Right lobe of liver (tissue), 6 donors: ENCODE measurements around the gene RBM19. TPM values are rescaled to one million over a fixed set of nuclear protein-coding genes. Genes with fewer than 3 reads are reported as not detected.

Source experiments
- ATAC-seq, 4 donors: fragments of 200-7000 bp; cut with Tn5 transposase; one replicate each; pipeline ENCODE4 v1.9.1; 2020; ENCODE audit warnings: mild to moderate bottlenecking in 4 of 4, moderate library complexity in 4 of 4
- DNase-seq, 3 donors: peaks; one replicate each; pipeline ENCODE4 v3.0.0-alpha.2; 2020
- H3K27ac ChIP-seq, 3 donors: fragments of 200-600 bp; one replicate each; pipeline ENCODE4 v1.8.0; 2022
- H3K27me3 ChIP-seq, 2 donors: fragments of 200-600 bp; one replicate each; pipeline ENCODE4 v1.8.0; 2022
- H3K36me3 ChIP-seq, 4 donors: fragments of 200-600 bp; sonication (generic) in 1 of 4; one replicate each; pipeline versions ENCODE4 v1.5.1 to v1.8.0; 2017 to 2022; ENCODE audit warnings: control low read depth in 1 of 4
- H3K4me1 ChIP-seq, 4 donors: fragments of 200-600 bp; sonication (generic) in 1 of 4; one replicate each; pipeline versions ENCODE4 v1.5.1 to v1.8.0; 2017 to 2022; ENCODE audit warnings: control low read depth in 1 of 4
- H3K4me3 ChIP-seq, 3 donors: fragments of 200-600 bp; one replicate each; pipeline ENCODE4 v1.8.0; 2022
- H3K9me3 ChIP-seq, 4 donors: fragments of 200-600 bp; sonication (generic) in 1 of 4; one replicate each; pipeline versions ENCODE4 v1.5.1 to v1.8.0; 2017 to 2022; ENCODE audit warnings: control low read depth in 1 of 4
- POLR2A ChIP-seq: fragments of 450-650 bp; IDR thresholded peaks from one replicate; pipeline ENCODE4 v1.6.1; 2017; ENCODE audit warnings: antibody characterized with exemption, mild to moderate bottlenecking
- WGBS: methylation state at CpG from one replicate; pipeline ENCODE4 v1.1.6; 2018; ENCODE audit warnings: low coverage, low lambda C conversion rate; ENCODE audit not compliant: insufficient coverage; ENCODE audit errors: missing lambda C conversion rate; 5-methylcytosine and 5-hydroxymethylcytosine counted together
- intact Hi-C, 2 donors: fragments of 100-400 bp; cut with DNase I; formaldehyde crosslinking; loops; one replicate each; pipeline versions ENCODE4 v1.11.2 to v1.14.1; 2022
- total RNA-seq, 6 experiments: library from RNA; depleted of rRNA in 2 of 6; stranded (reverse); fragments of >200 nt in 2 of 6; fragmentation: NEBNext Ultra II Directional in 3 of 6; extraction: Animal tissue kit (Norgen Biotek cat#: 25700) in 3 of 6; gene quantifications; one replicate each; pipeline versions ENCODE4 v1.1.0 to v1.2.4, GENCODE V29; 2016 to 2023
- TF ChIP-seq, protein P1 (sequence below), 4 donors: fragments of 200-600 bp in 3 of 4; fragments of 450-650 bp in 1 of 4; IDR thresholded peaks; one replicate each; pipeline versions ENCODE4 v1.5.1 to v1.8.0; 2016 to 2022; ENCODE audit warnings: antibody characterized with exemption in 4 of 4, mild to moderate bottlenecking in 2 of 4
- donor health status: DM: no; HTN: yes; CAD: no.
- donor health status: DM: no; HTN: no; CAD: no.
- donor health status: DM: no; HTN: no; CAD: no.
- donor health status: DM: no; HTN: yes; CAD: no.
- donor health status: DM: no; HTN: yes; CAD: no.

RBM19 gene
- total RNA-seq, 6 experiments from 2014 or later: 11.3 to 17.2 (median 14.2) TPM

DNA sequence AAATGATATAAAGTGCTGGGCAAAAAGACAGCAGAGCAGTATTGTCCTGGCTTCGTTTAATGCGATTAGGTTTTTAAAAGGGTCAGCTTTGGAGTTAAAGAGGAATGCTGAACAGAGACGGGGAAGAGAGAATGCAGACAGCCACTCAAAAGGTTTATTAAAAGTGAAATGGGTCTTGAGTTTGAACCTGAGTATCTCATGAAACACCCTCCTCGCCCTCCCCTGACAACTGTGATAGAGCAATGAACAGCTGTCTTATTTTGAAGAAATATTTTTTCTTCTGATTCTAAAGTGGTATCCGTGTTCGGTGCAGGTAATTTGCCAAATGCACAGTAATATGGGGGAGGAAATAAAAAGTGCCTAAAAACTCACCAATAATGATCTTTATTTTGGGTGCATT is 73.6 kb downstream of the RBM19 start:
- 89% methylated on average over 6 of the region's 6 CpGs for WGBS
- intact Hi-C loops: no loop called here
- H3K9me3 ChIP-seq: no peaks in the 10 kb centered on the region
- ATAC-seq (no peak), DNase-seq (no peak)
- H3K27me3 ChIP-seq: no peaks in the 10 kb centered on the region
- no peak for TF ChIP-seq POLR2A
- TF ChIP-seq, protein P1, sequence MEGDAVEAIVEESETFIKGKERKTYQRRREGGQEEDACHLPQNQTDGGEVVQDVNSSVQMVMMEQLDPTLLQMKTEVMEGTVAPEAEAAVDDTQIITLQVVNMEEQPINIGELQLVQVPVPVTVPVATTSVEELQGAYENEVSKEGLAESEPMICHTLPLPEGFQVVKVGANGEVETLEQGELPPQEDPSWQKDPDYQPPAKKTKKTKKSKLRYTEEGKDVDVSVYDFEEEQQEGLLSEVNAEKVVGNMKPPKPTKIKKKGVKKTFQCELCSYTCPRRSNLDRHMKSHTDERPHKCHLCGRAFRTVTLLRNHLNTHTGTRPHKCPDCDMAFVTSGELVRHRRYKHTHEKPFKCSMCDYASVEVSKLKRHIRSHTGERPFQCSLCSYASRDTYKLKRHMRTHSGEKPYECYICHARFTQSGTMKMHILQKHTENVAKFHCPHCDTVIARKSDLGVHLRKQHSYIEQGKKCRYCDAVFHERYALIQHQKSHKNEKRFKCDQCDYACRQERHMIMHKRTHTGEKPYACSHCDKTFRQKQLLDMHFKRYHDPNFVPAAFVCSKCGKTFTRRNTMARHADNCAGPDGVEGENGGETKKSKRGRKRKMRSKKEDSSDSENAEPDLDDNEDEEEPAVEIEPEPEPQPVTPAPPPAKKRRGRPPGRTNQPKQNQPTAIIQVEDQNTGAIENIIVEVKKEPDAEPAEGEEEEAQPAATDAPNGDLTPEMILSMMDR (IDR thresholded peaks at IDR 0.05): no peak
- H3K36me3 ChIP-seq: no peaks in the 10 kb centered on the region
- no peak overlapping the region for H3K4me3 ChIP-seq
- no peak overlapping the region for H3K27ac ChIP-seq
- H3K4me1 ChIP-seq: no peaks in the 10 kb centered on the region

DNA sequence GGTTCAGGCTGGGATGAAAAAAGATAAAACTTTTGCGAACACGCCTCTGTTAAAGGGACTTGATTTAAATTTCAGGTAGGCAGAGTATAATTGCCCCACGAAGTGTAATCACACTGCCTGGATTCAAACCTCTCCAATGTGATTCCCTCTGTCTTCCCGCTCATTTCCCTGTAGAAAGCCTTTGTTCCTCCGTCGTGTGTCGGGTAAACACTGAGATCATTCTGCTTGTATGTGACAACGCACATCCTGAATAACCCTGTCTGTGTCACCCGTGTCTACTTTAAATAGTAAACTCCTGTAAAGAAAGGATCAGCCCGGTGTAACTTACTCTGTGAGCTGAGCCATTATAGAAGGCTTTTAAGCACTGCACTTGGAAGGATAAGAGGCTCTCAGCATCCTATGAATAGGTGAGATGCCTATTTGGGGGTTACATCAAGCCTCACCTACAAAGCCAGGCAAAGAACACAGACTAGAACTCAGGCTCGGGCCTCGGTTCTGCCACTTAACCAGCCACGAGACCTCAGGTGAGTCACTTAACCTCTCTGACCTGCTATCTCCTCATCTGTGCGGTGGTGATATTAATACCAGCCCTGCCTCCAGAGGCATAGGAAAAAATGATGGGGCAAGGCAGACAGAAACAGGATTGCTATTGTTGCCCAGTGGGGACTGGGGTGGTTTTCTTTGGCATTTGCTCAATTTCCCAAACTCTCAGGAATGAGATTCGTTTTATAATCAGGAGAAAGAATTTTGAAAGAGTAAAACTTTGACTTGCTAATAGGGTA is 74.2 kb downstream of the RBM19 start:
- TF ChIP-seq POLR2A: no peak
- TF ChIP-seq, protein P1 (IDR thresholded peaks at IDR 0.05): no peak
- intact Hi-C loops: no loop called here
- no peaks in the 10 kb centered on the region for H3K4me1 ChIP-seq
- no peaks in the 10 kb centered on the region for H3K27me3 ChIP-seq
- WGBS: 87% methylated on average over 15 of the region's 15 CpGs
- H3K9me3 ChIP-seq: no peaks in the 10 kb centered on the region
- DNase-seq (no peak), ATAC-seq (no peak)
- no peak overlapping the region for H3K4me3 ChIP-seq
- no peaks in the 10 kb centered on the region for H3K36me3 ChIP-seq
- H3K27ac ChIP-seq: no peak overlapping the region

DNA sequence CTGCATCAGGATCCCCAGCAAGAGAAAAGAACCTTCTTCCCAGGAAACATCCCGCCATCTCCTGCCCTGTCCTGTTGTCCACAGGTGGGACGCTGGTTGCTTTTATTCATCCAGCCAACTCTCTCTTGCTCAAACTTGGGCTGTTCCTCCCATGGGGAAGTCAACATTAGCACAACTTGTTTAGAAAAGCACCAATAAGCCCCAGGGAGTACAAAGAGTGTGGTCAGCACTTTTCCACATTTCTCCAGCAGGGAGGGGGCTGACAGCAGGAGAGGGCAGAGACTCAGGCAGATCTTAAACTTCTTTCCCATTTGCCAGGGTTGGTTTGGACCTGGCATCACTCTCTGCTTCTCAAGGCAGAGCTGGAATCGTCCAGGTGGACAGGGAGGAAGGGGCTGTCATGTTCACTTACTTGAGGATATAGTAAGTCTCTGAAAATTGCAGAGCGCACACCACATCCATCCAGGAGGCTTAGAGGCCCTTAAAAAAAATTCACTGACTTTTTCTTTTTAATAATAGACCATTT is 74.9 kb downstream of the RBM19 start:
- no peaks in the 10 kb centered on the region for H3K4me1 ChIP-seq
- WGBS: 100% methylated on average over 1 of the region's 4 CpGs
- no peaks in the 10 kb centered on the region for H3K36me3 ChIP-seq
- H3K27ac ChIP-seq: no peak overlapping the region
- no peak for ATAC-seq
- intact Hi-C loops: no loop called here
- H3K4me3 ChIP-seq: no peak overlapping the region
- no peaks in the 10 kb centered on the region for H3K9me3 ChIP-seq
- H3K27me3 ChIP-seq: no peaks in the 10 kb centered on the region
- no peak for DNase-seq
- TF ChIP-seq POLR2A: no peak
- TF ChIP-seq, protein P1 (IDR thresholded peaks at IDR 0.05): no peak

DNA sequence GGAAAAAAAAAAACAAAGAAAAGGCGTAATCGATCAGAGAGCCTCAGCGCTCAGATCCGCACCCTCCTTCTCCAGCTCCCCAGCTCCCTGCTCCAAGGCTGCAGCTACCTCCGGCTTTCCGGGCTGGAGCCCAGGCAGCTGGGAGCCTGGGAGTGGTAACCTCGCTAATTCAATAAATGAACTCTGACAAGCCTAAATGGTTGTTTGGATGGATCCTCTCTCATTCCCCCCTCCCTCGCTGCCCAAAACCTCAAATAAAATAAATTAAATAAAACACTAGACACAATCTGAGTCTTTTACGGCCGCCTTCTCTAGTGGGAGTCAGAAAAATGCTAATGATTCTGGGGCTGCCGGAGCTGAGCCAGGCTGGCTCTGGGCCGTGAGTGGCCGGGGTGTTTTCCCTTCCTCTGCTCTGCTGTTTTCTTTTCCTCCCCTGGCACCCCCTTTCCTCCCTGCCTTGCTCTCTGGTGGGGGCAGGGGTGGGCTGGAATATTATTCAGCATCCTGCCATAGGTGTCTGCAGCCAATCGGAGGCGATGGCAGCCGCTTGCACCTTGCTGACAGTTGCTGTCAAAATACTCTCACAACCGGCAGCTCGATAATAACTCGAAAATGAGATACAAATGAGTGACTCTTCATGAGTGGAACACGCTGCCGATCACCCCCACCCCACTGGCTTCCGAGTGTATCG is 76.1 kb downstream of the RBM19 start:
- Histone ChIP-seq H3K27ac (no peak overlapping the region), H3K9me3 (no peaks in the 10 kb centered on the region), H3K4me1 (no peaks in the 10 kb centered on the region), H3K27me3 (no peaks in the 10 kb centered on the region), H3K36me3 (no peaks in the 10 kb centered on the region), H3K4me3 (no peak overlapping the region)
- TF ChIP-seq, protein P1 (IDR thresholded peaks at IDR 0.05): no peak
- TF ChIP-seq POLR2A: no peak
- ATAC-seq: no peak
- DNase-seq: no peak
- 93% methylated on average over 21 of the region's 23 CpGs for WGBS
- intact Hi-C loops: no loop called here
